ENCODE measurements around the gene SUMO4. TPM values are rescaled to one million over a fixed set of nuclear protein-coding genes. Genes with fewer than 3 reads are reported as not detected.

Gene SUMO4
- total RNA-seq, 2 experiments from 2014 or later: 3.7 to 4.7 TPM

DNA sequence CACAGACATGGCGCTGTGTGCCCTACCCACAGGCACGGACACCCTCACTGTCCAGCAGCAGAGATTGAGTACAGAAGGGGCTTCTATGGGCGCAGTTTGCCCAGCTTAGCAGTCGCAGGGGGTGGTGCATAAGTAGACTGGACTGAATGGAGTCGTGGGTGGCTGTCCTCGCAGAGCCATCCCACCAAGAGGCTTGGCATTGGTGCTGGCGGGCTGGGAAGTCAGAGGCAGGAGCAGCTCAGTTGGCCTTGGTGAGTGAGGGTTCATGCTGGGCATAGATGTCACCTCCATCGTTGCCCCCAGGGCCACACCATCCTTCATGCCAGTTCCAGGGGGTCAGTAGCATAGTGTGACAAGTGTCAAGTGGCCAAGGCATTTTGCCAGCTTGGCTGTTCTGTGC, 25.2 kb downstream of the SUMO4 start:
- Mint-ChIP-seq H3K27me3 (no peaks in the 10 kb centered on the region), H3K4me3 (no peak overlapping the region), H3K9me3 (no peaks in the 10 kb centered on the region), H3K4me1 (ENCODE audit: low read depth) (peaks cover 4% of the 10 kb centered on the region), H3K27ac (no peak overlapping the region), H3K36me3 (ENCODE audit: low read depth) (no peaks in the 10 kb centered on the region)
- TF ChIP-seq, protein P1, sequence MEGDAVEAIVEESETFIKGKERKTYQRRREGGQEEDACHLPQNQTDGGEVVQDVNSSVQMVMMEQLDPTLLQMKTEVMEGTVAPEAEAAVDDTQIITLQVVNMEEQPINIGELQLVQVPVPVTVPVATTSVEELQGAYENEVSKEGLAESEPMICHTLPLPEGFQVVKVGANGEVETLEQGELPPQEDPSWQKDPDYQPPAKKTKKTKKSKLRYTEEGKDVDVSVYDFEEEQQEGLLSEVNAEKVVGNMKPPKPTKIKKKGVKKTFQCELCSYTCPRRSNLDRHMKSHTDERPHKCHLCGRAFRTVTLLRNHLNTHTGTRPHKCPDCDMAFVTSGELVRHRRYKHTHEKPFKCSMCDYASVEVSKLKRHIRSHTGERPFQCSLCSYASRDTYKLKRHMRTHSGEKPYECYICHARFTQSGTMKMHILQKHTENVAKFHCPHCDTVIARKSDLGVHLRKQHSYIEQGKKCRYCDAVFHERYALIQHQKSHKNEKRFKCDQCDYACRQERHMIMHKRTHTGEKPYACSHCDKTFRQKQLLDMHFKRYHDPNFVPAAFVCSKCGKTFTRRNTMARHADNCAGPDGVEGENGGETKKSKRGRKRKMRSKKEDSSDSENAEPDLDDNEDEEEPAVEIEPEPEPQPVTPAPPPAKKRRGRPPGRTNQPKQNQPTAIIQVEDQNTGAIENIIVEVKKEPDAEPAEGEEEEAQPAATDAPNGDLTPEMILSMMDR (IDR thresholded peaks at IDR 0.05): no peak
- no peak for ATAC-seq
- ChIA-PET POLR2A (interaction anchor here (0.6 kb wide), 1 partner anchor 30 kb away, joined by 3 read pairs; no protein-coding TSS in a partner anchor), CTCF (interaction anchor here (1.5 to 1.9 kb wide), 2 partner anchors 92 to 343 kb away, joined by 4 read pairs; no protein-coding TSS in a partner anchor)
- DNase-seq: no peak
- intact Hi-C loops (cut with micrococcal nuclease): no loop called here

DNA sequence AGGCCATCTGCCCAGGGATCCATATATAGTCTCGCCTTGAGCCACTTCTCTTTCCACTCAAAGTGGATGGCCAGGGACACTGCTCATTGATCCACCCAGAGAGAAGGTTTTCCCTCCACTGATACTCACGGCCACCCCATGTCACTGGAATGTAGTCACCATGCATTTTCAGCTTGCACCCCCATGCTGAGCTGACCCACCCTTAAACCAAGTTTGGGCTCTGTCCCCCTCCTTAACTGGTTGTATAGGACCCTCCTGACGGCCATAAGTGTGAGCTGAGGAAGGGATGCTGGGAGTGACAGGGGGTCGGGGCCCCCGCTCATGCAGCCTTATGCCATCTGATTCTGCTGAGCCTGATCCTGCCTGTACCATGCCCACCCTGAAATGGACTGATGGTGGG, 25.7 kb downstream of the SUMO4 start:
- intact Hi-C loops (cut with micrococcal nuclease): no loop called here
- TF ChIP-seq, protein P1 (IDR thresholded peaks at IDR 0.05): no peak
- H3K27ac Mint-ChIP-seq: no peak overlapping the region
- ATAC-seq (no peak), DNase-seq (no peak)
- no peak overlapping the region for H3K4me3 Mint-ChIP-seq
- H3K27me3 Mint-ChIP-seq: no peaks in the 10 kb centered on the region
- H3K36me3 Mint-ChIP-seq (ENCODE audit: low read depth): no peaks in the 10 kb centered on the region
- H3K9me3 Mint-ChIP-seq: no peaks in the 10 kb centered on the region
- POLR2A ChIA-PET: interaction anchor here (0.6 kb wide), 1 partner anchor 29 kb away, joined by 3 read pairs; no protein-coding TSS in a partner anchor
- H3K4me1 Mint-ChIP-seq (ENCODE audit: low read depth): no peaks in the 10 kb centered on the region
- CTCF ChIA-PET: interaction anchor here (1.1 to 1.9 kb wide), 3 partner anchors 21 to 344 kb away, joined by 3 to 4 read pairs (median 4); no protein-coding TSS in a partner anchor

DNA sequence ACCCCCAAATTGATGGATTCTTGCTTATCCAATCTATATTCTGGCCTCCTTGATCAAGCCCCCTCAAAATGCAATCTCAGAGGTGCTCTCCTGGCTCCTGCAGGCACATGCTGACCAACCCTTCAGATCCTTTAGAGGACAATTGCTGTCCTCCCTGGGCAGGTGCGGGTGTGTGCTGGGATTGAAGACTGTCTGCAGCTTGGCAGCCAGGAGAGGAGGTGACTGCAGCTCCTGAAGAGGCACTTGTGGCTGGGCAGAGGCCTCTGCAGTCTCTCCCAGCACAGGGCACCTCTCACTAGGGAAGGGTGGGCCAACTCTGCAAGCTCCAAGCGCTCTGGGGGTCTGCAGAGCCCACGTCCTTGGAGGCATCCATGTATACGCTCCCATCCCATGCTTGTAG, 28.5 kb downstream of the SUMO4 start:
- DNase-seq (no peak), ATAC-seq (no peak)
- H3K27ac Mint-ChIP-seq: no peak overlapping the region
- ChIA-PET CTCF (interaction anchor here (1.0 to 9.5 kb wide), 3 partner anchors 347 to 400 kb away, joined by 3 to 180 read pairs (median 4); no protein-coding TSS in a partner anchor), POLR2A (no interaction called here)
- H3K27me3 Mint-ChIP-seq: no peaks in the 10 kb centered on the region
- H3K4me1 Mint-ChIP-seq (ENCODE audit: low read depth): peaks cover 4% of the 10 kb centered on the region
- intact Hi-C loops (cut with micrococcal nuclease): no loop called here
- TF ChIP-seq, protein P1 (IDR thresholded peaks at IDR 0.05): no peak
- no peak overlapping the region for H3K4me3 Mint-ChIP-seq
- no peaks in the 10 kb centered on the region for H3K36me3 Mint-ChIP-seq (ENCODE audit: low read depth)
- H3K9me3 Mint-ChIP-seq: no peaks in the 10 kb centered on the region

DNA sequence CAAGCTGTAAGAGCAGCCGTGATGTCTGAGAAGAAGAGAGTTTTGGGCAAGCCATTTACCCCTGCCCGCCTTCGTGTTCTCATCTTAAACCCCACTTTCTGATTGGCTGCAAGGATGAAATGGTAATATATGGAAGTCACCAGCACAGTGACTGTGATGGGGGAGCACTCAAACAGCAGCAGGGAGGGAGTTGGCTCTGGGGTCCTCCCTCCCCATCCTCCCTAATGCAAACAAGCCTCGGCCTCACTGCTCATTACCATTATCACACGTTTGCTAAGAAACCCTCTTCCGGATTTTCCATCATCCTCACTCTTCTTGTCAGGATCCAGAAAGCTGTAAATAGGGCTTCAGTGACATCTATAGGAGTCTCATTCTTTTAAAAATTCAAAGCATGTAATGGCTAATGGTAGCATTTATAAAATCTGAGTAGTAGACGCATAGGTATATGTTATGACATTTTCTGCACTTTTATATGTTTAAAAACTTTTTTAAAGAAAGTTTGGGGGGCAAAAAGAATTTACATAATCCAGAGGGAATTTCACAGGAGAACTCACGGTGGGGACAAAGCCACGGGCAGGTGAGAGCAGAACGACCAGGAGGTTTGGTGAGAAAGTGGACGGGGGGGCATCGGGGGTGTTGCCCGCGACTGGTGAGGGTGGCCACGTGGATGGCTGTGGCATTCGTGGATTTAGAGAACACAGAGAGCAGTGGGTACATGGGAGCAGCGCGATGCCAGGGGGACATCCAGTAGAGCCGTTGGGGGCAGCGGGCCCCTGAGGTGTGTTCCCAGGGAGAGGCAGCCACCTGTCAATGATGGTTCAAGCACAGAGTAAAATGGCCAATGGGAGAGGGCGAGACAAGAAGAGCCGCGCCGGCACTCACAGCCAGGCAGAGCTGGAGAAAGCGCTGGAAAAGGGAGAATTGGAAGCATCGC, 29.6 kb downstream of the SUMO4 start:
- H3K27me3 Mint-ChIP-seq: no peaks in the 10 kb centered on the region
- DNase-seq (no peak), ATAC-seq (no peak)
- H3K27ac Mint-ChIP-seq: no peak overlapping the region
- ChIA-PET POLR2A (interaction anchor here (0.6 to 0.9 kb wide), 3 partner anchors 95 to 648 kb away, joined by 3 read pairs; no protein-coding TSS in a partner anchor), CTCF (interaction anchor here (1.0 to 9.5 kb wide), 5 partner anchors 240 to 401 kb away, joined by 3 to 180 read pairs (median 4); no protein-coding TSS in a partner anchor)
- H3K4me1 Mint-ChIP-seq (ENCODE audit: low read depth): peaks cover 4% of the 10 kb centered on the region
- intact Hi-C loops (cut with micrococcal nuclease): no loop called here
- no peaks in the 10 kb centered on the region for H3K36me3 Mint-ChIP-seq (ENCODE audit: low read depth)
- no peaks in the 10 kb centered on the region for H3K9me3 Mint-ChIP-seq
- TF ChIP-seq, protein P1 (IDR thresholded peaks at IDR 0.05): no peak
- no peak overlapping the region for H3K4me3 Mint-ChIP-seq

Data from activated CD8-positive, alpha-beta T cell treated with anti-CD3 and anti-CD28 coated beads for 36 hours (primary cell).